ENCODE results near the gene PCNP.

DNA sequence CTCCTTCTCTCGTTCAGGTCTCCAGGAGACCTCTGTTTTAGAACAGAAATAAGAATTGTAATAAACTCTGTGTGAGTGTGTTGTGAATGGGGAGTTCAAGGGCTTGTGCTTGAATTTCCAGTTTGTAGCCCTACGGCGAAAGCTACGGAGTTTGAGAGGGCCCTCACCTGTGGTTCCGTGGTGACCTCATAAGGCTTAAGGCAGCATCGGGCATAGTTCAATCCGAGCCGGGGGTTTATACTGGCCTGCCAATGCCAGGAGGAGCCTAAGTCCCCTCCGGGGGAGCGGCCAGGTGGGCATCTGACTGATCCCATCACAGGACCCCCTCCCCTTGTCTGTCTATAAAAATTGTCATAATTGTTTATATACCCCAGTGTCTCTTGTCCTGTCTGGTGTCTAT is 59.2 kb downstream of the PCNP start:
- TF ChIP-seq, protein P1, sequence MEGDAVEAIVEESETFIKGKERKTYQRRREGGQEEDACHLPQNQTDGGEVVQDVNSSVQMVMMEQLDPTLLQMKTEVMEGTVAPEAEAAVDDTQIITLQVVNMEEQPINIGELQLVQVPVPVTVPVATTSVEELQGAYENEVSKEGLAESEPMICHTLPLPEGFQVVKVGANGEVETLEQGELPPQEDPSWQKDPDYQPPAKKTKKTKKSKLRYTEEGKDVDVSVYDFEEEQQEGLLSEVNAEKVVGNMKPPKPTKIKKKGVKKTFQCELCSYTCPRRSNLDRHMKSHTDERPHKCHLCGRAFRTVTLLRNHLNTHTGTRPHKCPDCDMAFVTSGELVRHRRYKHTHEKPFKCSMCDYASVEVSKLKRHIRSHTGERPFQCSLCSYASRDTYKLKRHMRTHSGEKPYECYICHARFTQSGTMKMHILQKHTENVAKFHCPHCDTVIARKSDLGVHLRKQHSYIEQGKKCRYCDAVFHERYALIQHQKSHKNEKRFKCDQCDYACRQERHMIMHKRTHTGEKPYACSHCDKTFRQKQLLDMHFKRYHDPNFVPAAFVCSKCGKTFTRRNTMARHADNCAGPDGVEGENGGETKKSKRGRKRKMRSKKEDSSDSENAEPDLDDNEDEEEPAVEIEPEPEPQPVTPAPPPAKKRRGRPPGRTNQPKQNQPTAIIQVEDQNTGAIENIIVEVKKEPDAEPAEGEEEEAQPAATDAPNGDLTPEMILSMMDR (optimal IDR thresholded peaks at IDR 0.05 in 1 of 3, IDR thresholded peaks at IDR 0.05 in 1 of 3, conservative IDR thresholded peaks at IDR 0.05 in 1 of 3; ENCODE audit: extremely low read depth in 1 of 3, insufficient read depth in 2 of 3, low read length in 3 of 3) = no peak
- TF ChIP-seq EZH2 (IDR thresholded peaks at IDR 0.05; ENCODE audit: low read length) = no peak

Measured in keratinocyte (primary cell).